Endothelial cell of umbilical vein (primary cell): ENCODE data around the gene EMP3.

Experiments
- CTCF ChIP-seq, 2 donors: IDR thresholded peaks; 1 replicate in 1 of 2; 2 replicates in 1 of 2; pipeline ENCODE4 v1.5.1; 2011; ENCODE audit warnings: low read length in 2 of 2, mild to moderate bottlenecking in 2 of 2, moderate library complexity in 2 of 2, control low read depth in 1 of 2, inconsistent platforms in 1 of 2, low read depth in 1 of 2; ENCODE audit not compliant: insufficient read depth in 1 of 2; ENCODE audit errors: extremely low read depth in 1 of 2
- EZH2 ChIP-seq: IDR thresholded peaks from 2 replicates; pipeline ENCODE4 v1.6.1; 2012; ENCODE audit warnings: borderline replicate concordance, low read depth, mild to moderate bottlenecking, moderate library complexity, low read length, inconsistent platforms; ENCODE audit not compliant: severe bottlenecking
- FOS ChIP-seq: IDR thresholded peaks from 2 replicates; pipeline ENCODE4 v1.6.1; 2011; ENCODE audit warnings: mild to moderate bottlenecking, low read length, moderate library complexity, borderline replicate concordance; ENCODE audit not compliant: insufficient read depth
- MAX ChIP-seq: IDR thresholded peaks from 2 replicates; pipeline ENCODE4 v1.6.1; 2011; ENCODE audit not compliant: insufficient read depth, insufficient read length
- MYC ChIP-seq: IDR thresholded peaks from one replicate; pipeline ENCODE4 v1.6.1; 2011; ENCODE audit warnings: mild to moderate bottlenecking, low read depth, low read length
- POLR2A ChIP-seq: IDR thresholded peaks from 2 replicates; pipeline ENCODE4 v1.6.1; 2012; ENCODE audit warnings: low read depth, mild to moderate bottlenecking, control low read depth, low read length

GRCh38 chr19:48363810-48364597 is 38.7 kb downstream of the EMP3 start, which contains the start of the genes SYNGR4 and TMEM143:
- TF ChIP-seq POLR2A (peak; percentile 15), CTCF (IDR thresholded peaks at IDR 0.05; ENCODE audit: extremely low read depth in 1 of 2, insufficient read depth in 1 of 2, low read depth in 1 of 2, low read length in 2 of 2) (no peak), MAX (no peak), EZH2 (no peak), MYC (no peak), FOS (no peak)
